GM12878 (cell line): ENCODE measurements around the gene GNGT2. TPM values are rescaled to one million over a fixed set of nuclear protein-coding genes. Genes with fewer than 3 reads are reported as not detected.

Experiments
- ATAC-seq: fragments of 200-7000 bp; cut with Tn5 transposase; 3 replicates; pipeline ENCODE4 v1.9.1; 2020; ENCODE audit warnings: mild to moderate bottlenecking, moderate library complexity
- BruUV-seq: library from RNA; stranded (reverse); fragments of 400-500 nt; replicated peaks from 2 replicates; lab custom pipeline; 2021; lab: Mats Ljungman, UMichigan
- CTCF ChIA-PET: fragments of 300-600 bp; sonication (Branson Sonifier 250); formaldehyde crosslinking; extraction: SDS; loops from one replicate; lab custom pipeline; 2021; ENCODE audit warnings: inconsistent platforms; lab: Yijun Ruan, JAX
- POLR2A ChIA-PET: fragments of 350-600 bp; formaldehyde crosslinking; extraction: SDS; loops from one replicate; lab custom pipeline; 2021; ENCODE audit warnings: inconsistent platforms; lab: Charles Lee
- RAD21 ChIA-PET: fragments of 300-600 bp; sonication (Branson Sonifier 250); formaldehyde crosslinking; loops from one replicate; lab custom pipeline; 2023; ENCODE audit warnings: antibody characterized with exemption; ENCODE audit not compliant: unreplicated experiment; lab: Charles Lee
- SMC1A ChIA-PET: fragments of 300-600 bp; sonication (Branson Sonifier 250); formaldehyde crosslinking; loops from one replicate; lab custom pipeline; 2023; ENCODE audit not compliant: unreplicated experiment, uncharacterized antibody; lab: Charles Lee
- DNase-seq: peaks from one replicate; pipeline ENCODE4 v3.0.0-alpha.2; 2011; ENCODE audit warnings: low read depth, low spot score
- FAIRE-seq: peaks from 3 replicates; lab custom pipeline; 2011; peaks lifted over from hg19 to GRCh38; lab: Jason Lieb, UNC
- H2AFZ ChIP-seq: 2 replicates; pipeline ENCODE4 v1.6.0; 2011; ENCODE audit warnings: low read depth, low read length, control low read depth; ENCODE audit not compliant: control insufficient read depth
- H3K27ac ChIP-seq: 2 replicates; pipeline ENCODE4 v1.5.1; 2011; ENCODE audit warnings: control low read depth; ENCODE audit not compliant: control insufficient read depth, insufficient read depth
- H3K27me3 ChIP-seq, 2 experiments: replicated peaks in 1 of 2; 2 replicates each; pipeline versions ENCODE4 v1.6.0 to v1.6.1; 2011; ENCODE audit warnings: low read length in 1 of 2; ENCODE audit not compliant: control insufficient read depth in 2 of 2, insufficient read depth in 2 of 2
- H3K36me3 ChIP-seq, 2 experiments: 2 replicates each; pipeline ENCODE4 v1.5.1; 2011; ENCODE audit warnings: low read length in 1 of 2; ENCODE audit not compliant: control insufficient read depth in 2 of 2, insufficient read depth in 2 of 2
- H3K4me1 ChIP-seq: 2 replicates; pipeline ENCODE4 v1.6.1; 2011; ENCODE audit warnings: mild to moderate bottlenecking, low read length, moderate library complexity, mixed read lengths; ENCODE audit not compliant: control insufficient read depth, insufficient read depth
- H3K4me2 ChIP-seq: 2 replicates; pipeline ENCODE4 v1.6.0; 2011; ENCODE audit warnings: control low read depth; ENCODE audit not compliant: control insufficient read depth, insufficient read depth
- H3K4me3 ChIP-seq: fragments of 200-600 bp; sonication (generic); 2 replicates; pipeline ENCODE4 v1.5.1; 2016
- H3K79me2 ChIP-seq: 2 replicates; pipeline ENCODE4 v1.6.0; 2011; ENCODE audit warnings: low read length; ENCODE audit not compliant: control insufficient read depth, insufficient read depth
- H3K9ac ChIP-seq: 2 replicates; pipeline ENCODE4 v1.8.0; 2011; ENCODE audit warnings: low read length, control low read depth, mixed read lengths; ENCODE audit not compliant: control insufficient read depth, insufficient read depth
- H3K9me3 ChIP-seq: replicated peaks from 3 replicates; pipeline ENCODE4 v1.5.1; 2011; ENCODE audit warnings: mild to moderate bottlenecking, low read length; ENCODE audit not compliant: control insufficient read depth, insufficient read depth
- H4K20me1 ChIP-seq: 2 replicates; pipeline ENCODE4 v1.6.0; 2011; ENCODE audit not compliant: control insufficient read depth, insufficient read depth
- BACH1 ChIP-seq: fragments of 450-650 bp; IDR thresholded peaks from 2 replicates; pipeline ENCODE4 v1.6.1; 2017; ENCODE audit warnings: mild to moderate bottlenecking, borderline replicate concordance
- EGR1 ChIP-seq, 2 experiments: IDR thresholded peaks; 1 replicate in 1 of 2; 2 replicates in 1 of 2; pipeline ENCODE4 v1.6.1; 2011 to 2012; ENCODE audit warnings: low read depth in 2 of 2, low read length in 2 of 2, borderline replicate concordance in 1 of 2, mild to moderate bottlenecking in 1 of 2, moderate library complexity in 1 of 2
- HCFC1 ChIP-seq: fragments of 150-350 bp; IDR thresholded peaks from 2 replicates; pipeline ENCODE4 v1.6.1; 2014; ENCODE audit warnings: low read length
- HDAC2 ChIP-seq: fragments of 200-600 bp; sonication (generic); IDR thresholded peaks from 2 replicates; pipeline ENCODE4 v1.6.1; 2017
- NR2C2 ChIP-seq: IDR thresholded peaks from 2 replicates; pipeline ENCODE4 v1.6.1; 2011; ENCODE audit warnings: borderline replicate concordance, low read depth; ENCODE audit not compliant: control insufficient read depth, insufficient read length
- PML ChIP-seq: IDR thresholded peaks from 2 replicates; pipeline ENCODE4 v1.6.1; 2012; ENCODE audit warnings: low read length, inconsistent platforms
- POLR2A ChIP-seq: IDR thresholded peaks from 2 replicates; pipeline ENCODE4 v1.6.1; 2011; ENCODE audit warnings: low read depth, mild to moderate bottlenecking, low read length
- POLR2AphosphoS5 ChIP-seq: IDR thresholded peaks from 2 replicates; pipeline ENCODE4 v1.6.1; 2011; ENCODE audit warnings: mild to moderate bottlenecking, low read length, inconsistent platforms
- RUNX3 ChIP-seq: IDR thresholded peaks from 2 replicates; pipeline ENCODE4 v1.6.1; 2012; ENCODE audit warnings: low read length, inconsistent platforms
- SMAD5 ChIP-seq: IDR thresholded peaks from 2 replicates; pipeline ENCODE4 v1.6.1; 2016; ENCODE audit warnings: antibody characterized with exemption, low read depth
- SMC3 ChIP-seq: IDR thresholded peaks from 2 replicates; pipeline ENCODE4 v1.6.1; 2011; ENCODE audit warnings: low read length, improper control_type of control experiment, borderline replicate concordance
- YY1 ChIP-seq: IDR thresholded peaks from 2 replicates; pipeline ENCODE4 v1.6.1; 2011; ENCODE audit warnings: low read depth, mild to moderate bottlenecking, low read length
- WGBS: methylation state at CpG from one replicate; pipeline ENCODE4 v1.1.6; 2016; ENCODE audit warnings: low lambda C conversion rate; ENCODE audit not compliant: insufficient replicate concordance, insufficient coverage; ENCODE audit errors: missing lambda C conversion rate; 5-methylcytosine and 5-hydroxymethylcytosine counted together
- in situ Hi-C: fragments of 300-500 bp; cut with MboI; formaldehyde crosslinking; loops from 9 replicates; pipeline ENCODE4 v1.14.3; 2018; ENCODE audit warnings: mixed read lengths
- intact Hi-C: fragments of 100-400 bp; cut with micrococcal nuclease; formaldehyde crosslinking; loops from one replicate; pipeline ENCODE4 v1.14.2; 2022; ENCODE audit not compliant: unreplicated experiment
- polyA plus RNA-seq, 11 experiments: library from polyadenylated mRNA; depleted of rRNA in 4 of 11; unstranded in 6 of 11; stranded (reverse) in 5 of 11; fragments of >200 nt; fragmentation: Nextera tagmentation in 4 of 11; fragmentation: Illumina TruSeq in 1 of 11; extraction: Ambion mirVana in 4 of 11; extraction: Trizol in 1 of 11; gene quantifications; 1 replicate in 1 of 11; 2 replicates in 10 of 11; pipeline versions ENCODE4 v1.2.1 to v1.2.3, GENCODE V29; 2011 to 2016; ENCODE audit warnings: inconsistent platforms in 2 of 11, missing spikeins in 2 of 11, low read depth in 1 of 11
- total RNA-seq, 4 experiments: library from RNA; depleted of rRNA in 3 of 4; stranded (reverse); fragments of >200 nt in 3 of 4; fragmentation: Illumina TruSeq in 1 of 4; extraction: Trizol in 1 of 4; gene quantifications; 2 replicates each; pipeline versions ENCODE4 v1.2.1 to v1.2.3, GENCODE V29; 2013 to 2021
- TF ChIP-seq, protein P1 (sequence below): fragments of 450-650 bp; IDR thresholded peaks from 2 replicates; pipeline ENCODE4 v1.6.1; 2016; ENCODE audit warnings: mild to moderate bottlenecking
- TF ChIP-seq, protein P2 (sequence below): fragments of 450-650 bp; IDR thresholded peaks from 2 replicates; pipeline ENCODE4 v1.6.1; 2018; ENCODE audit warnings: mild to moderate bottlenecking, low read depth, moderate library complexity; ENCODE audit not compliant: partially characterized antibody
- TF ChIP-seq, protein P3 (sequence below): fragments of 450-650 bp; IDR thresholded peaks from 2 replicates; pipeline ENCODE4 v1.6.1; 2016; ENCODE audit warnings: mild to moderate bottlenecking

GNGT2 gene
- total and polyA plus RNA-seq, 10 of the 15 experiments (the other 5 are each of a cell fraction or from before 2014, with no cell fraction given): 15.3 to 60.4 (median 32.0) TPM

DNA sequence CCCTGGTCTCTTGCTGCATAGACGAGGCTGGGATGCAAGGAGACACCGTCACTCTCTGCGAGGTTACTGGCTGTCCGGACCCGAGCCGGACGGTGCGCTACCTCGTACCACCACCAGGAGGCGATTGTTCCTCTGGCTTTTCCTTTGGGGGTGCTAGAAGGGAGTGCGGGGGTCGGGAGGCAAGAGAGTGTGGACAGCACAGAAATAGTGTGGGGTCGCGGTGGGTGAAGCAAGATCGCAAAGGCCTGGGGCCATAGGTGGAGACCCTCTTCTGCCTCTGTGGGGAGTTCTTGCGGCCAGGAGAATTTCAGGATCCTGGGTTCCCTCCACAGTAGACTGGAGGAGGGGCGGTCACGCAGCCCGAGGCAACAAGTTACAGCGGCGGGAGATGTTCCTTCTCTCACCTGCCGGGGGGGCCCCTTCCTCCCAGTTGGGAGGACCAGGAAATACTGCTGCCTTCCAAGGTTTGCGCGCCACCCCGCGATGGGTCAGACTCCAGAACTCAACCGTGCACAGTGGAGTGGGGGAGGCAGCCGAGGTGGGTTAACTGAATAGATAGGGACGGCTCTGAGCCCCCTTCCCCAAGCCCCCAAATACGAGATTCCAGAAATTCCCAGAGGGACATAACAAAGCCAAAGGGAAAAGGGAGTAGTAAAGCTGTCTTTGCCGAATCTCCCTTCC lies 13.3 kb upstream of the GNGT2 start:
- peak; percentile 28 for ATAC-seq
- Histone ChIP-seq H3K4me2 (peak overlapping the region; percentile 62), H4K20me1 (0 out of 2 replicates have a peak, but pooled peaks cover 7% of the 10 kb centered on the region), H3K9ac (no peak overlapping the region), H2AFZ (no peak overlapping the region), H3K27ac (no peak overlapping the region), H3K79me2 (no peaks in the 10 kb centered on the region; the same call in none of the 2 replicates), H3K4me1 (peaks cover 41% of the 10 kb centered on the region), H3K4me3 (peak overlapping the region; percentile 48; the same call in 1 of the 2 replicates), H3K9me3 (no peaks in the 10 kb centered on the region), H3K27me3 (no peaks in the 10 kb centered on the region), H3K36me3 (peaks cover 6 to 17% of the 10 kb centered on the region in 2 experiments)
- SMC1A ChIA-PET: interaction anchor here (1.1 to 7.3 kb wide), 3 partner anchors 32 to 43 kb away, joined by 4 to 118 read pairs (median 12); no protein-coding TSS in a partner anchor
- peak; percentile 81 for FAIRE-seq
- TSS peak; percentile 14 for BruUV-seq
- DNase-seq: no peak
- intact Hi-C loops: no loop called here
- in situ Hi-C loops: loop anchor here (10.0 kb wide), 1 partner anchor 49 kb away; no protein-coding TSS in a partner anchor
- POLR2A ChIA-PET: interaction anchor here (0.7 to 1.7 kb wide), 3 partner anchors 11 to 32 kb away, joined by 3 to 7 read pairs (median 3); no protein-coding TSS in a partner anchor
- CTCF ChIA-PET: interaction anchor here (0.6 to 8.2 kb wide), 11 partner anchors 8 to 191 kb away, joined by 3 to 89 read pairs (median 7); partner anchors contain the start of gene ABI3
- 9% methylated on average over 31 of the region's 31 CpGs for WGBS
- RAD21 ChIA-PET: interaction anchor here (1.0 to 5.9 kb wide), 3 partner anchors 11 to 43 kb away, joined by 6 to 72 read pairs (median 51); partner anchors contain the start of genes ABI3 and GNGT2
- TF ChIP-seq HDAC2: no peak
- peak; percentile 54; the same call in 1 of the 2 replicates for TF ChIP-seq SMC3
- TF ChIP-seq SMAD5: 0 out of 2 replicates have a peak, but pooled peaks have one; percentile 40
- no peak for TF ChIP-seq NR2C2
- TF ChIP-seq PML: peak; percentile 24; the same call in 1 of the 2 replicates
- TF ChIP-seq, protein P1, sequence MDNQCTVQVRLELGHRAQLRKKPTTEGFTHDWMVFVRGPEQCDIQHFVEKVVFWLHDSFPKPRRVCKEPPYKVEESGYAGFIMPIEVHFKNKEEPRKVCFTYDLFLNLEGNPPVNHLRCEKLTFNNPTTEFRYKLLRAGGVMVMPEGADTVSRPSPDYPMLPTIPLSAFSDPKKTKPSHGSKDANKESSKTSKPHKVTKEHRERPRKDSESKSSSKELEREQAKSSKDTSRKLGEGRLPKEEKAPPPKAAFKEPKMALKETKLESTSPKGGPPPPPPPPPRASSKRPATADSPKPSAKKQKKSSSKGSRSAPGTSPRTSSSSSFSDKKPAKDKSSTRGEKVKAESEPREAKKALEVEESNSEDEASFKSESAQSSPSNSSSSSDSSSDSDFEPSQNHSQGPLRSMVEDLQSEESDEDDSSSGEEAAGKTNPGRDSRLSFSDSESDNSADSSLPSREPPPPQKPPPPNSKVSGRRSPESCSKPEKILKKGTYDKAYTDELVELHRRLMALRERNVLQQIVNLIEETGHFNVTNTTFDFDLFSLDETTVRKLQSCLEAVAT: 0 out of 2 replicates have a peak, but pooled peaks have one; percentile 19
- TF ChIP-seq, protein P2, sequence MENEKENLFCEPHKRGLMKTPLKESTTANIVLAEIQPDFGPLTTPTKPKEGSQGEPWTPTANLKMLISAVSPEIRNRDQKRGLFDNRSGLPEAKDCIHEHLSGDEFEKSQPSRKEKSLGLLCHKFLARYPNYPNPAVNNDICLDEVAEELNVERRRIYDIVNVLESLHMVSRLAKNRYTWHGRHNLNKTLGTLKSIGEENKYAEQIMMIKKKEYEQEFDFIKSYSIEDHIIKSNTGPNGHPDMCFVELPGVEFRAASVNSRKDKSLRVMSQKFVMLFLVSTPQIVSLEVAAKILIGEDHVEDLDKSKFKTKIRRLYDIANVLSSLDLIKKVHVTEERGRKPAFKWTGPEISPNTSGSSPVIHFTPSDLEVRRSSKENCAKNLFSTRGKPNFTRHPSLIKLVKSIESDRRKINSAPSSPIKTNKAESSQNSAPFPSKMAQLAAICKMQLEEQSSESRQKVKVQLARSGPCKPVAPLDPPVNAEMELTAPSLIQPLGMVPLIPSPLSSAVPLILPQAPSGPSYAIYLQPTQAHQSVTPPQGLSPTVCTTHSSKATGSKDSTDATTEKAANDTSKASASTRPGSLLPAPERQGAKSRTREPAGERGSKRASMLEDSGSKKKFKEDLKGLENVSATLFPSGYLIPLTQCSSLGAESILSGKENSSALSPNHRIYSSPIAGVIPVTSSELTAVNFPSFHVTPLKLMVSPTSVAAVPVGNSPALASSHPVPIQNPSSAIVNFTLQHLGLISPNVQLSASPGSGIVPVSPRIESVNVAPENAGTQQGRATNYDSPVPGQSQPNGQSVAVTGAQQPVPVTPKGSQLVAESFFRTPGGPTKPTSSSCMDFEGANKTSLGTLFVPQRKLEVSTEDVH: peak; percentile 20
- 0 out of 2 replicates have a peak, but pooled peaks have one; percentile 38 for TF ChIP-seq BACH1
- peak; percentile 63 for TF ChIP-seq POLR2A
- no peak for TF ChIP-seq HCFC1
- TF ChIP-seq EGR1 (IDR thresholded peaks at IDR 0.05; ENCODE audit: borderline replicate concordance in 1 of 2, low read depth in 2 of 2, low read length in 2 of 2): peak in 1 of 2 experiments; percentile 7; a peak in 1 of 3 replicates
- peak; percentile 28; the same call in 1 of the 2 replicates for TF ChIP-seq POLR2AphosphoS5
- 0 out of 2 replicates have a peak, but pooled peaks have one; percentile 20 for TF ChIP-seq RUNX3
- TF ChIP-seq, protein P3, sequence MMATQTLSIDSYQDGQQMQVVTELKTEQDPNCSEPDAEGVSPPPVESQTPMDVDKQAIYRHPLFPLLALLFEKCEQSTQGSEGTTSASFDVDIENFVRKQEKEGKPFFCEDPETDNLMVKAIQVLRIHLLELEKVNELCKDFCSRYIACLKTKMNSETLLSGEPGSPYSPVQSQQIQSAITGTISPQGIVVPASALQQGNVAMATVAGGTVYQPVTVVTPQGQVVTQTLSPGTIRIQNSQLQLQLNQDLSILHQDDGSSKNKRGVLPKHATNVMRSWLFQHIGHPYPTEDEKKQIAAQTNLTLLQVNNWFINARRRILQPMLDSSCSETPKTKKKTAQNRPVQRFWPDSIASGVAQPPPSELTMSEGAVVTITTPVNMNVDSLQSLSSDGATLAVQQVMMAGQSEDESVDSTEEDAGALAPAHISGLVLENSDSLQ: no peak
- peak; percentile 43; the same call in 1 of the 2 replicates for TF ChIP-seq YY1
